GM19239 (cell line): ENCODE data around the gene CYB5A.
"Not testable (repeated sequence)": the region's sequence is repeated elsewhere in the genome, so short reads cannot be mapped to it uniquely, and the experiment has no call there.

ENCODE experiments used
- DNase-seq: peaks from one replicate; pipeline ENCODE4 v3.0.0; 2011; ENCODE audit warnings: low spot score; ENCODE audit not compliant: insufficient read length
- FAIRE-seq: peaks from 2 replicates; lab custom pipeline; 2011; peaks lifted over from hg19 to GRCh38; lab: Jason Lieb, UNC

CYB5A gene

GRCh38 chr18:74299746-74300145 lies 8.0 kb upstream of the CYB5A start:
- DNase-seq (no peak), FAIRE-seq (no peak)

DNA sequence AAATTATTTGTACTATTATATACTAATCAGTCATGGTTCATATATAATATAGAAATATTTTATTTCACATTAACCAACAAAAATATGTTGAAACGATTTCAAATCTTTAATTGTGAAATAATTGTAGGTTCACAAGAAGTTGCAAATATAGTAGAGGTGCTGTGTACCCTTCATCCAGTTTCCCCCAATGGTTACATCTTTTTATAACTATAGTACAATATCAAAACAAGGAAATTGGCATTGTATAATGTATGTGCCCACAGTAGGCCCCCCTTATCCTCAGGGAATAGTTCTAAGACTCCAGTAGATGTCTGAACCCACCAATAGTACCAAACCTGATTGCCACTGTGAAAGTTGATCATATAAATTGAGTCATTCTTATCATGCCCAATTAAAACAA lies 7.4 kb upstream of the CYB5A start:
- FAIRE-seq: no peak
- no peak for DNase-seq

- DNase-seq (no peak), FAIRE-seq (no peak)
Observed at GRCh38 chr18:74294526-74294925, 2.8 kb upstream of the CYB5A start.

GRCh38 chr18:74292982-74293381 lies 1.2 kb upstream of the CYB5A start:
- not testable (repeated sequence) for FAIRE-seq, DNase-seq

GRCh38 chr18:74292541-74292858 lies 737 bp upstream of the CYB5A start:
- DNase-seq: no peak
- FAIRE-seq: no peak

GRCh38 chr18:74291472-74291770 lies 342 bp downstream of the CYB5A start:
- DNase-seq (no peak), FAIRE-seq (no peak)

DNA sequence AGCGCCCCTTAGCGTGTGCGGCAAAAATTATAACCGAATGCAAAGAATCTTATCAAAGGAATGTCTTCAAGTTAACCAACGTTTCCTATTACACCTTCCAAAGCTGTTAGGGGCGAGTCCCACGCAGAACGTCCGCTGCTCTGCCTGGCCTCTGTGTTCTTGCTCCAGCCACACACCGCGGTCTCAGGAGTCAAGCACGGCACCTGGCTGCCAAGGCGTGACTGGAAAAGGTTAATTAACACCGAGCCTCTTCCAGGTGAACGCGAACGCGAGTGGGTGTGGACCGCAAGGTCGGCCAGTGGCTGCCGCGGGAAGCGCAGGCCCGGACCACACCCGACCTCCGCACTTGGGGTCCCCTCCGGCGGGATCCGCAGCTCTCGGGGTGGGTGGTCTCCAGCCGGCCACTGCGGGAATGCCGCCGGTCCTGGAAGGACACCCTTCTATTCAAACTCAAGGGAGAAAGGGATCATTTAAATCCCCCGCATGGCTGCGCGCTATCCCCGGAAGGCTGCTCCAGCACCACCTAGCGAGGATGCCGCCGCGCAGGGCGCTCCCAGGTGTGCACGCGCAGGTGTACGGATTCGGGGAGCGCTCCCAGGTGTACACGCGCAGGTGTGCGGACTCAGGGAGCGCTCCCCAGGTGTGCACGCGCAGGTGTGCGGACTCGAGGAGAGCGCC lies 830 bp downstream of the CYB5A start:
- no peak for DNase-seq

DNA sequence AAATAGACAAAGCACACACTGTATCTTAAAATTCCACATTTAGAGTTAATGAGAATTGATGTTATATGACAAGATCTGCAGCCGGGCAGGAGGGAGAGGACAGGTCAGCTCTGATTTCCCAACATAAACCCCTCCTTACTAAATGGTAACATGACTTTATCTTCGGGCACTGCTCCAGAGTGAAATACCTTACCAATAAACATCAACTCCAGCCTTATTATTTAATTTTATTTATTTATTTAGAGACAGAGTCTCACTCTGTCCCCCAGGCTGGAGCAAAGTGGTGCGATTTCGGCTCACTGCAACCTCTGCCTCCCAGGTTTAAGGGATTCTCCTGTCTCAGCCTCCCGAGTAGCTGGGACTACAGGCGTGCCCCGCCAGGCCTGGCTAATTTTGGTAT lies 1.7 kb downstream of the CYB5A start:
- no peak for DNase-seq
- no peak for FAIRE-seq

More for the DNA sequence above, 830 bp downstream of the CYB5A start:
- no peak for FAIRE-seq

GRCh38 chr18:74289137-74289536 lies 2.6 kb downstream of the CYB5A start:
- no peak for FAIRE-seq
- DNase-seq: no peak

DNA sequence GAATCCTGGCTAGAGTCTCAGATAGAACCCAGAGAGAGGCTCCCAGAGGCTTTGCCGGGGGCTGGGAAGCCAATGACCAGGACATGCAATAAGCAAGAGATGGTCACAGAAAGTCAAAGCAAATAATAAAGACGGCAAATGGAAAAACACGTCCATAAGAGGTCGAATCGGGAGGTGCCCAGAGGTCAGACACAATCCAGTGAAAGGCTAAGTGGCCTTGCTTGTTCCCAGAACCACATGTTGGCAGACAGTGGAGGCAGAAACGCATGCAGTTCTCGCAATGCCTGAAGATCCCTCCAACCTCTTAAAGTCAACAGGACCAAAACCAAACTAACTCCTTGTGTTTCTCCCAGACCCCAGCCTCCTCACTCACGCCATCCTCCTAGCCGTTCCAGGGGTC lies 3.0 kb downstream of the CYB5A start:
- DNase-seq (no peak), FAIRE-seq (no peak)

DNA sequence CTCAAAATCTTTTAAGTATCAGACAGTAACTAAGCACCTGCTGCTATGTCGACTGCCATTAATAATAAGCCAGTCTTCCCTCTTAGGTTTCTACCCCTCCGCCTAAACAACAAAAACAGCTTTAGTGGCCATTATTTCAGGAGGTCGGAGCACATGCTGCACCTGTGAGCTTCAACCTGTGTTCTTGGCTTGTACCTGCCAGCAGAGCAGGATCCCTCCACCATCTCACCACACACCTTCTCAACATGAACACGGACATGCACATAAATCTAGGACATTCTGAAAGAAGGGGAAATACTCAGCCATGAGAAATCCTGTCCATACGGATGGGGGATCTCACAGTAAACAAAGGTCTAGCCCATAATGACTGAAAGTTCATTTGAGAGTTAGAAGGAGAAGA lies 3.7 kb downstream of the CYB5A start:
- DNase-seq: no peak
- no peak for FAIRE-seq

GRCh38 chr18:74286856-74287255 lies 4.9 kb downstream of the CYB5A start:
- peak; percentile 31 for FAIRE-seq
- no peak for DNase-seq

DNA sequence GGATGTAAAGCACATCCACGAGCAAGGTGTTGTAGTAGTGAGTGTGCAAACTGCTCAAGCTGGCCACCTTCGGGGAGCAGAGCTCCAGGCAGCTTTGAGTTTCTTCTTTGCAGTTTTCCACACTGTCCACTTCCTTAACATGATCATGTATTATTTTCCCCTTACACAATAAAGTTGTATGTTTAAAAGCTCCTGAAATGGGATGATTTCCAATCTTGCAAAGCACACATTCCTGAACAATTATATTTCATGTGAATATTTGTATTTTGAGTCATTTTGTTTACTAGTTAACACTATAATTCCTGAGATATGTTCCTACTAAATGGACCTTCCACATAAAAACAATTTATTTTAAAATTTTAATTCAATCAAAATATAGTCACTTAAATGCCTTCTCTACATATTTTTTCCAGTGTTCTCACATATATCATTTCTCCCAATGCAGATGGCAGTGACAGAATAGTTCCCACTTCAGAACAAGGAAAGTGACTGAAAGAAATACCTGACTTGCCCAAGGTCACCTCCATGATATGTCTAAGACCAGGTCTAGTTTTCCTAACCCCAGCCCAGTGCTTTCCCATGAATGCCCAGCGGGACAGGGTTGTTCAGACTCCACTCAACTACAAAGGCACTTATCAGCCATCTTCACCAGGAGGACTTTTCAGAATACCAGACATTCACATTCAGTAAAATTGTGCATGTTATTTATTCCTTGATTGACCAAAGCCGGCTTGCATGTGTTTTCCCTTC lies 5.5 kb downstream of the CYB5A start:
- DNase-seq (no peak), FAIRE-seq (no peak)

DNA sequence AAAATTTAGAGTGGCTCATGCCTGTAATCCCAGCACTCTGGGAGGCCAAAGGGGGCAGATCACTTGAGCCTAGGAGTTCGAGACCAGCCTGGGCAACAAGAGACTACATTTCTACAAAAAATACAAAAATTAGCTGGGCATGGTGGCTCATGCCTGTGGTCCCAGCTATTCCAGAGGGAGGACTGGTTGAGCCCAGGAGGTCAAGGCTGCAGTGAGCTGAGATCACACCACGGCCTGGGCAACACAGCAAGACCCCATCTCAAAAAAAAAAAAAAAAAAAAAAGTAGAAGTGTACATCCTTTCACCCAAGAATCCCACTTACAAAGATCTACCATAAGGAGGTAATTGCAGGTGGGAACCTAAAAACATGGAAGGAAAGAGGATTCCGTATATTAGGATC lies 6.2 kb downstream of the CYB5A start:
- not testable (repeated sequence) for FAIRE-seq, DNase-seq

- FAIRE-seq (no peak), DNase-seq (no peak)
Observed at GRCh38 chr18:74284980-74285355, 6.8 kb downstream of the CYB5A start.

GRCh38 chr18:74284191-74284979 lies 7.4 kb downstream of the CYB5A start:
- FAIRE-seq: no peak
- DNase-seq: no peak

DNA sequence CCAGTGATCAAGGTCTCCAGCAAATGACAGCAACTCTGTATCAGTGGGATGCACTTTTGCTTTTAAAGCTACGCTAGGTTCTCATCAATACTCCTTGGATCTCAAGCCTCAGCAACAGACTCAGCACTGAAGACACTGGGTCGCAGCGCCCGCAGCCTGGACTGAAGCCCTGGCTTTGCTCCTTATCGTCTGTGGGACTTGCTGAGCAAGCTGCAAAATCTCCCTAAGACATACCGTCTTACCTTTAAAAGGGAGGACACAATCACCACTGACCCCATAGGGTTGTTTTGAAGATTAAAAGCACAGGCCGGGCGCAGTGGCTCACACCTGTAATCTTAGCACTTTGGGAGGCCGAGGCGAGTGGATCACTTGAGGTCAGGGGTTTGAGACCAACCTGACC lies 8.1 kb downstream of the CYB5A start:
- DNase-seq (no peak), FAIRE-seq (no peak)

DNA sequence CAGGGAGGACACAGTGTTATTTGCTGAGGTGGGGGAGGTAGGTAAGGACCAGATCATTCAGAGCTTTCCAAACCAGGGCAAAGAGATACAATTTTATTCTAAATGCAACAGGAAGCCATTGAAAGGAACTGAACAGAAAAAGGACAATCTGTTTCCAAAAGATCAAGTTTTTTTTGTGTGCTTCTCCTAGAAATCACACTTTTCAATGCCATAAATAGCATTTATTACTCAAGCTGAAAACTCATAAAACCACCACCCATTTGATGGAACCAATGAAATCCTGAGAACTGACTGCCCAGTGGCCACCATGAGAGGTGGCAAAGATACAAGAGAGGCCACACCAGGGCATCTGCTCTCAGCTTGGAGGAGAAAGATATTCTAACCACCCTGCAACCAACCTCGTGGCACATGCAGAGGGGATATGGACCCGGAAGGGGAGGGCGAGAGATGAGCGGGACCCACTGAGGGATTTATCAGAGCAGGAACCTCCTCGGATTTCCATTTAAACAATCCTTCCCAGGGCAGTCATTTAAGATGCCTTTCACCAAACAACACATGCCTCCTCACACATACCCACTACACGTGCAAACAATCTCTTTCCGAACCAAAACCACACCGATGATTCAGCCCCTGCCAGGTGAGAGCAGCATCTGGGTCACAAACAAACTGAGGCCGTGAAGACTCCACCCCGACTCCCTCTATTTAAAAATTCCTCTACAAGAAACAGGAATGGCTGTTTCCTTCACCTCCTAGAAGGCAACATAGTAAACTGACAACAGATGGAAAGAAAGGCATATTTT lies 8.8 kb downstream of the CYB5A start:
- no peak for DNase-seq
- no peak for FAIRE-seq

GRCh38 chr18:74281980-74282754 lies 9.6 kb downstream of the CYB5A start:
- FAIRE-seq: no peak
- DNase-seq: no peak
